Stimulated activated naive CD8-positive, alpha-beta T cell treated with anti-CD3 and anti-CD28 coated beads, Interleukin-15, Interleukin-2, amounts not matched to agents 100 U/mL and 50 U/mL, for 24 hours (primary cell): Measurements from ENCODE around the gene LTC4S.
"Not testable (repeated sequence)": the region's sequence is repeated elsewhere in the genome, so short reads cannot be mapped to it uniquely, and the experiment has no call there.

Experiments used
- ATAC-seq: fragments of 150-1000 bp; cut with Tn5 transposase; one replicate; pipeline ENCODE4 v1.10.0; 2021
- DNase-seq: peaks from one replicate; pipeline ENCODE4 v3.0.0; 2021

LTC4S gene

GRCh38 chr5:179769796-179770195 is 24.0 kb upstream of the LTC4S start:
- DNase-seq (no peak), ATAC-seq (no peak)

- ATAC-seq = no peak
- no peak for DNase-seq
Measured at GRCh38 chr5:179771311-179771895, 22.4 kb upstream of the LTC4S start.

- DNase-seq = no peak
- no peak for ATAC-seq
Measured at GRCh38 chr5:179772351-179772750, 21.4 kb upstream of the LTC4S start.

GRCh38 chr5:179773686-179774040 is 20.1 kb upstream of the LTC4S start:
- DNase-seq = no peak
- no peak for ATAC-seq

- no peak for DNase-seq
- ATAC-seq = no peak
Measured at GRCh38 chr5:179774442-179774841, 19.3 kb upstream of the LTC4S start.

- DNase-seq (no peak), ATAC-seq (no peak)
Measured at GRCh38 chr5:179776411-179776938, 17.3 kb upstream of the LTC4S start.

- ATAC-seq (no peak), DNase-seq (no peak)
Measured at GRCh38 chr5:179777456-179777855, 16.3 kb upstream of the LTC4S start.

GRCh38 chr5:179777909-179778308 is 15.9 kb upstream of the LTC4S start:
- no peak for ATAC-seq
- DNase-seq = no peak

GRCh38 chr5:179778591-179778990 is 15.2 kb upstream of the LTC4S start:
- ATAC-seq (no peak), DNase-seq (no peak)

GRCh38 chr5:179779826-179780225 is 14.0 kb upstream of the LTC4S start:
- no peak for ATAC-seq
- DNase-seq = no peak

GRCh38 chr5:179780362-179780761 is 13.4 kb upstream of the LTC4S start:
- ATAC-seq = no peak
- DNase-seq = no peak

- ATAC-seq (no peak), DNase-seq (no peak)
Measured at GRCh38 chr5:179781846-179782245, 11.9 kb upstream of the LTC4S start.

GRCh38 chr5:179783128-179783527 is 10.7 kb upstream of the LTC4S start:
- DNase-seq = no peak
- ATAC-seq = no peak

- no peak for DNase-seq
- ATAC-seq = no peak
Measured at GRCh38 chr5:179786861-179787260, 6.9 kb upstream of the LTC4S start.

GRCh38 chr5:179788193-179788854 is 5.5 kb upstream of the LTC4S start:
- no peak for ATAC-seq
- DNase-seq = no peak

- not testable (repeated sequence) for DNase-seq, ATAC-seq
Measured at GRCh38 chr5:179789278-179789677, 4.5 kb upstream of the LTC4S start.

GRCh38 chr5:179791881-179792611 is 1.7 kb upstream of the LTC4S start:
- ATAC-seq (no peak), DNase-seq (no peak)

- DNase-seq (no peak), ATAC-seq (no peak)
Measured at GRCh38 chr5:179792612-179793467, 946 bp upstream of the LTC4S start.

- ATAC-seq = no peak
- DNase-seq = no peak
Measured at GRCh38 chr5:179794171-179794570, 385 bp downstream of the LTC4S start.

GRCh38 chr5:179794575-179794974 is 789 bp downstream of the LTC4S start:
- ATAC-seq = no peak

GRCh38 chr5:179795049-179795862 is 1.5 kb downstream of the LTC4S start:
- no peak for DNase-seq
- ATAC-seq = no peak

More at GRCh38 chr5:179794575-179794974, 789 bp downstream of the LTC4S start:
- DNase-seq = no peak
